Measurements from ENCODE around the gene SLC15A1. TPM values are rescaled to one million over a fixed set of nuclear protein-coding genes. Genes with fewer than 3 reads are reported as not detected.

SLC15A1 gene
- total RNA-seq, 1 experiment from 2014 or later, result 2.6 TPM

DNA sequence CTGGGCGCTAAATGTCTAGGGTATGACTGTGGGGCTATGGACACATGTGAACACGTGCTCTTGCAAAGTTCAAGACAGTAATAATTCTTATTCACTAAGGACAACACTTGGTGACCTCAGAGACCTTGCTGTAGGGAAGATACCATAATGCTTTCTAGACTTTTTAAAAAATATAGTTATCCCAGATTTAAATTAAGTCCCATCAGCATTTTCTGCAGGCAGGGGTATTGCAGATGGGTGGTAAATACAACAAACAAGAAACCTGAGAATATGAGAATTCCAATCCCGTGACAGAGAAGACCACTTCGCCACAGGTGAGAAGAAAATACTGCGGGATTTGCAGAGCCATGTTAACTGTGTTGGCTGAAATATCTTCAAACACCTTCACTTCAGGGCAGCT is 65.2 kb downstream of the SLC15A1 start:
- no peaks in the 10 kb centered on the region for H3K36me3 ChIP-seq (ENCODE audit: control insufficient read depth in 1 of 2, insufficient read depth in 2 of 2, low read length in 2 of 2)
- ChIA-PET CTCF (no interaction called here), RAD21 (ENCODE audit: low non-redundant PET in 1 of 2, low total read pairs in 2 of 2, uncharacterized antibody in 2 of 2, unreplicated experiment in 2 of 2) (interaction anchor here in 1 of 2 experiments (0.7 kb wide), 1 partner anchor 1145 kb away, joined by 3 read pairs; no protein-coding TSS in a partner anchor), POLR2A (no interaction called here)
- intact Hi-C loops (cut with micrococcal nuclease), result no loop called here
- H3K27ac ChIP-seq (ENCODE audit: low read depth, low read length), result no peak overlapping the region
- no peaks in the 10 kb centered on the region for H4K20me1 ChIP-seq (ENCODE audit: insufficient read depth)
- no peaks in the 10 kb centered on the region for H3K9me3 ChIP-seq (ENCODE audit: control insufficient read depth in 1 of 2, insufficient read depth in 1 of 2, low read depth in 1 of 2, low read length in 2 of 2)
- no peak overlapping the region for H2AFZ ChIP-seq (ENCODE audit: low read depth, low read length, poor library complexity, severe bottlenecking)
- H3K4me1 ChIP-seq (ENCODE audit: control insufficient read depth in 1 of 2, insufficient read depth in 2 of 2, low read length in 2 of 2), result no peaks in the 10 kb centered on the region
- no peaks in the 10 kb centered on the region for H3K27me3 ChIP-seq (ENCODE audit: insufficient read depth, low read length)
- H3K9me2 ChIP-seq (ENCODE audit: insufficient read depth), result no peaks in the 10 kb centered on the region
- no peak for TF ChIP-seq TCF7L2 (IDR thresholded peaks at IDR 0.05; ENCODE audit: borderline replicate concordance, extremely low read depth, insufficient read depth, insufficient read length)
- no peak for TF ChIP-seq POLR2A (IDR thresholded peaks at IDR 0.05; ENCODE audit: borderline replicate concordance, extremely low read depth, insufficient read depth, insufficient read length)
- TF ChIP-seq EGR1 (IDR thresholded peaks at IDR 0.05; ENCODE audit: low read depth), result no peak
- TF ChIP-seq ELF1 (IDR thresholded peaks at IDR 0.05; ENCODE audit: borderline replicate concordance, low read depth), result no peak
- no peak for TF ChIP-seq EZH2 (IDR thresholded peaks at IDR 0.05)
- no peak for TF ChIP-seq SIN3A (IDR thresholded peaks at IDR 0.05; ENCODE audit: low read depth)
- no peak for TF ChIP-seq POLR2AphosphoS5 (IDR thresholded peaks at IDR 0.05; ENCODE audit: low read depth, low read length)
- no peak for TF ChIP-seq EZH2phosphoT487 (IDR thresholded peaks at IDR 0.05; ENCODE audit: borderline replicate concordance)
- TF ChIP-seq RAD21 (IDR thresholded peaks at IDR 0.05; ENCODE audit: low read depth), result no peak
- no peak for TF ChIP-seq YY1 (IDR thresholded peaks at IDR 0.05; ENCODE audit: extremely low read depth, insufficient replicate concordance, low read depth, low read length)
- TF ChIP-seq ATF3 (IDR thresholded peaks at IDR 0.05), result no peak
- TF ChIP-seq CBX3 (IDR thresholded peaks at IDR 0.05; ENCODE audit: low read depth), result no peak
- TF ChIP-seq SRF (IDR thresholded peaks at IDR 0.05; ENCODE audit: low read depth), result no peak
- no peak for TF ChIP-seq FOSL1 (IDR thresholded peaks at IDR 0.05; ENCODE audit: low read depth)
- no peak for TF ChIP-seq ZBTB33 (IDR thresholded peaks at IDR 0.05; ENCODE audit: extremely low read depth, insufficient replicate concordance, low read length)
- no peak for TF ChIP-seq JUND (IDR thresholded peaks at IDR 0.05)
- DNase-seq (ENCODE audit: low read depth, low spot score) (no peak), ATAC-seq (no peak)
- no peaks in the 10 kb centered on the region for H3K79me2 ChIP-seq (ENCODE audit: insufficient read depth, low read length)
- H3K4me2 ChIP-seq (ENCODE audit: low read length), result no peak overlapping the region
- no peak overlapping the region for H3K4me3 ChIP-seq (replicated peaks in 1 of 2; ENCODE audit: low read depth in 1 of 2, low read length in 2 of 2)
- BruUV-seq (replicated peaks), result no TSS peak
- no peak overlapping the region for H3K9ac ChIP-seq (ENCODE audit: low read length)

All from HCT116 (cell line).